Sigmoid colon (tissue), 7 donors: ENCODE measurements around the gene ZNF254. TPM values are rescaled to one million over a fixed set of nuclear protein-coding genes. Genes with fewer than 3 reads are reported as not detected.

ENCODE experiments used
- DNase-seq: peaks from one replicate; pipeline ENCODE4 v3.0.0-alpha.2; 2019
- H3K27ac ChIP-seq, 4 donors: fragments of 200-600 bp; sonication (generic); one replicate each; pipeline ENCODE4 v1.5.1; 2016 to 2019; ENCODE audit warnings: mild to moderate bottlenecking in 1 of 4
- H3K27me3 ChIP-seq, 3 donors: fragments of 200-600 bp; sonication (generic); one replicate each; pipeline ENCODE4 v1.5.1; 2019; ENCODE audit warnings: mild to moderate bottlenecking in 1 of 3
- H3K36me3 ChIP-seq, 4 donors: fragments of 200-600 bp; sonication (generic); one replicate each; pipeline ENCODE4 v1.5.1; 2016 to 2019
- H3K4me1 ChIP-seq, 4 donors: fragments of 200-600 bp; sonication (generic); one replicate each; pipeline ENCODE4 v1.5.1; 2017 to 2019
- H3K4me3 ChIP-seq, 4 donors: fragments of 200-600 bp; sonication (generic); one replicate each; pipeline ENCODE4 v1.5.1; 2017 to 2019; ENCODE audit warnings: mild to moderate bottlenecking in 2 of 4, moderate library complexity in 1 of 4
- H3K9me3 ChIP-seq, 4 donors: fragments of 200-600 bp in 3 of 4; sonication (generic) in 3 of 4; one replicate each; pipeline versions ENCODE4 v1.5.1 to v1.6.1; 2013 to 2019
- CTCF ChIP-seq, 4 experiments: fragments of 450-650 bp in 3 of 4; fragments of 200-600 bp in 1 of 4; IDR thresholded peaks; one replicate each; pipeline ENCODE4 v1.5.1; 2016 to 2019; ENCODE audit warnings: antibody characterized with exemption in 4 of 4, mild to moderate bottlenecking in 3 of 4, moderate library complexity in 2 of 4
- EP300 ChIP-seq, 4 donors: sonication (generic); formaldehyde crosslinking; IDR thresholded peaks; one replicate each; pipeline ENCODE4 v1.6.1; 2017; ENCODE audit warnings: antibody characterized with exemption in 4 of 4
- POLR2A ChIP-seq, 2 donors: fragments of 450-650 bp; IDR thresholded peaks; one replicate each; pipeline ENCODE4 v1.6.1; 2016; ENCODE audit warnings: antibody characterized with exemption in 2 of 2, mild to moderate bottlenecking in 2 of 2, moderate library complexity in 2 of 2
- POLR2AphosphoS5 ChIP-seq, 4 donors: sonication (generic); formaldehyde crosslinking; IDR thresholded peaks; one replicate each; pipeline ENCODE4 v1.6.1; 2017; ENCODE audit warnings: antibody characterized with exemption in 4 of 4
- WGBS, 2 donors: extraction: QIAGEN DNeasy Blood & Tissue Kit; methylation state at CpG; one replicate each; pipeline ENCODE4 v1.1.7; 2013; 5-methylcytosine and 5-hydroxymethylcytosine counted together
- intact Hi-C: fragments of 100-400 bp; cut with DNase I; formaldehyde crosslinking; loops from one replicate; pipeline ENCODE4 v1.15.1; 2023
- polyA plus RNA-seq, 3 donors: library from polyadenylated mRNA; stranded (reverse); fragments of 200-250 nt; gene quantifications; one replicate each; pipeline ENCODE4 v1.2.3, GENCODE V29; 2013
- total RNA-seq, 4 donors: library from RNA; depleted of rRNA; stranded (reverse); fragments of >200 nt; gene quantifications; one replicate each; pipeline ENCODE4 v1.1.0, GENCODE V29; 2016
- donor health status: healthy with polysubstance abuse.
- donor health status: Bipolar disorder and iron deficiency.
- donor health status: healthy.

Gene ZNF254
- total and polyA plus RNA-seq, 7 donors = 5.5 to 23.0 (median 11.6) TPM

GRCh38 chr19:24049537-24049936, 37.5 kb upstream of the ZNF254 start:
- no peak overlapping the region for H3K27ac ChIP-seq
- no peak for TF ChIP-seq CTCF (IDR thresholded peaks at IDR 0.05)
- no peak for TF ChIP-seq POLR2AphosphoS5 (IDR thresholded peaks at IDR 0.05)
- no peak for TF ChIP-seq POLR2A (IDR thresholded peaks at IDR 0.05)
- no peak for TF ChIP-seq EP300 (IDR thresholded peaks at IDR 0.05)
- no peaks in the 10 kb centered on the region for H3K9me3 ChIP-seq
- DNase-seq = no peak
- peaks cover 33 to 100% (median 53%) of the 10 kb centered on the region in 4 donors for H3K36me3 ChIP-seq
- intact Hi-C loops = no loop called here
- H3K27me3 ChIP-seq = no peaks in the 10 kb centered on the region
- 97% methylated on average over 1 of the region's 1 CpG for WGBS, 2 donors
- no peaks in the 10 kb centered on the region for H3K4me1 ChIP-seq
- H3K4me3 ChIP-seq = no peak overlapping the region

GRCh38 chr19:24051516-24051915, 35.5 kb upstream of the ZNF254 start:
- 95 to 96% methylated on average over 4 of the region's 4 CpGs for WGBS, 2 donors
- peaks cover 35 to 98% (median 58%) of the 10 kb centered on the region in 4 donors for H3K36me3 ChIP-seq
- intact Hi-C loops = no loop called here

GRCh38 chr19:24052811-24053210, 34.2 kb upstream of the ZNF254 start:
- H3K4me1 ChIP-seq = no peaks in the 10 kb centered on the region
- intact Hi-C loops = no loop called here
- no peak for TF ChIP-seq EP300 (IDR thresholded peaks at IDR 0.05)
- TF ChIP-seq CTCF (IDR thresholded peaks at IDR 0.05) = no peak
- no peak for TF ChIP-seq POLR2AphosphoS5 (IDR thresholded peaks at IDR 0.05)
- no peak for TF ChIP-seq POLR2A (IDR thresholded peaks at IDR 0.05)
- no peak for DNase-seq
- H3K9me3 ChIP-seq = no peaks in the 10 kb centered on the region
- 80 to 93% methylated on average over 3 of the region's 3 CpGs for WGBS, 2 donors
- peaks cover 35 to 97% (median 57%) of the 10 kb centered on the region in 4 donors for H3K36me3 ChIP-seq
- no peak overlapping the region for H3K4me3 ChIP-seq
- H3K27ac ChIP-seq = no peak overlapping the region
- no peaks in the 10 kb centered on the region for H3K27me3 ChIP-seq

More at GRCh38 chr19:24051516-24051915, 35.5 kb upstream of the ZNF254 start:
- no peak overlapping the region for H3K27ac ChIP-seq
- DNase-seq = no peak
- H3K4me1 ChIP-seq = no peaks in the 10 kb centered on the region
- no peak overlapping the region for H3K4me3 ChIP-seq
- H3K27me3 ChIP-seq = no peaks in the 10 kb centered on the region
- no peaks in the 10 kb centered on the region for H3K9me3 ChIP-seq
- no peak for TF ChIP-seq CTCF (IDR thresholded peaks at IDR 0.05)
- no peak for TF ChIP-seq POLR2A (IDR thresholded peaks at IDR 0.05)
- no peak for TF ChIP-seq EP300 (IDR thresholded peaks at IDR 0.05)
- TF ChIP-seq POLR2AphosphoS5 (IDR thresholded peaks at IDR 0.05) = no peak

- Histone ChIP-seq H3K27ac (no peak overlapping the region), H3K27me3 (no peaks in the 10 kb centered on the region), H3K4me3 (no peak overlapping the region), H3K9me3 (no peaks in the 10 kb centered on the region), H3K4me1 (no peaks in the 10 kb centered on the region), H3K36me3 (peaks cover 35 to 97% (median 50%) of the 10 kb centered on the region in 4 donors)
- DNase-seq = no peak
- intact Hi-C loops = no loop called here
- WGBS, 2 donors = 95 to 96% methylated on average over 4 of the region's 4 CpGs
- TF ChIP-seq CTCF (IDR thresholded peaks at IDR 0.05) (no peak), POLR2A (IDR thresholded peaks at IDR 0.05) (no peak), EP300 (IDR thresholded peaks at IDR 0.05) (no peak), POLR2AphosphoS5 (IDR thresholded peaks at IDR 0.05) (no peak)
Observed at GRCh38 chr19:24053601-24054000, 33.4 kb upstream of the ZNF254 start.
